ENCODE measurements around the gene TTLL9. TPM values are rescaled to one million over a fixed set of nuclear protein-coding genes. Genes with fewer than 3 reads are reported as not detected.

Gene TTLL9
- total and polyA plus RNA-seq, 4 donors: 0.06 to 0.08 TPM; not detected in 2

DNA sequence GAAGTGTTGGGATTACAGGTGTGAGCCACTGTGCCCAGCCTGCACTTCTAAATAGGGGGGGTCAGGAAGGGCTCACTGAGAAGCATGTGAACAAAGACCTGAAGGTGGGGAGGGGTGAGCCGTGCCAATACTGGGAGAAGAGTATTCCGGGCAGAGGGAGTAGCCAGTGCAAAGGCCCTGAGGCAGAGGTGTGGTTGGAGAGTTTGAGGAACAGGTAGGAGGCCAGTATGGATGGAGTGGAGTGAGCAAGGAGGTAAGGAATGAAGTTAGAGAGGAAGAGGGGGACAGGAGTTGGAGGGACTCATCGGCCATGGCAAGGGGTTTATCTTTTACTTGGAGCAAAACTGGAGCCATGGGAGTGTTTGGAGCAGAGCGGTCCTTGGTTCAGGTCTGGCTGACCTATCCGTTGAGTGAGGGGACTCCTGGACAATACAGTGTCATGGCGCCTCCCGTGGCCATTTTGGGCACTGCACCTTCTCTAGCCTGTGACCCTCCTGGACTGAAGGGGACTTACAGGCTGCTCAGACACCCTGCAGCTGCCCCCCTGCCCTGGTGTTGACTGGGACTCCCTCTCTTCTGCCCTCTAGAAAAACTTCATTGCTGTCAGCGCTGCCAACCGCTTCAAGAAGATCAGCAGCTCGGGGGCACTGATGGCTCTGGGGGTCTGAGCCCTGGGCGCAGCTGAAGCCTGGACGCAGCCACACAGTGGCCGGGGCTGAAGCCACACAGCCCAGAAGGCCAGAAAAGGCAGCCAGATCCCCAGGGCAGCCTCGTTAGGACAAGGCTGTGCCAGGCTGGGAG lies 37.1 kb upstream of the TTLL9 start:
- 63% methylated on average over 14 of the region's 14 CpGs for WGBS
- Histone ChIP-seq H3K9ac (ENCODE audit: low read depth in 1 of 2, low read length in 2 of 2) (no peak overlapping the region), H3K36me3 (ENCODE audit: control insufficient read depth in 4 of 4, insufficient read depth in 3 of 4, low read depth in 1 of 4, low read length in 3 of 4) (no peaks in the 10 kb centered on the region), H3K27ac (ENCODE audit: low read depth in 1 of 2, low read length in 2 of 2) (no peak overlapping the region), H3K4me3 (ENCODE audit: low read depth in 1 of 3, low read length in 3 of 3) (no peak overlapping the region), H3K9me3 (ENCODE audit: control insufficient read depth in 4 of 4, low read length in 3 of 4) (no peaks in the 10 kb centered on the region), H3K4me1 (ENCODE audit: control insufficient read depth in 4 of 4, insufficient read depth in 4 of 4, low read length in 3 of 4) (no peaks in the 10 kb centered on the region), H3K27me3 (ENCODE audit: control insufficient read depth in 4 of 4, insufficient read depth in 4 of 4, low read length in 3 of 4) (peaks cover 0 to 3% (median 0%) of the 10 kb centered on the region in 4 donors)
- DNase-seq (ENCODE audit: low spot score): peak; percentile 78
- TF ChIP-seq, protein P1, sequence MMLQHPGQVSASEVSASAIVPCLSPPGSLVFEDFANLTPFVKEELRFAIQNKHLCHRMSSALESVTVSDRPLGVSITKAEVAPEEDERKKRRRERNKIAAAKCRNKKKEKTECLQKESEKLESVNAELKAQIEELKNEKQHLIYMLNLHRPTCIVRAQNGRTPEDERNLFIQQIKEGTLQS (IDR thresholded peaks at IDR 0.05): no peak
- TF ChIP-seq, protein P2, sequence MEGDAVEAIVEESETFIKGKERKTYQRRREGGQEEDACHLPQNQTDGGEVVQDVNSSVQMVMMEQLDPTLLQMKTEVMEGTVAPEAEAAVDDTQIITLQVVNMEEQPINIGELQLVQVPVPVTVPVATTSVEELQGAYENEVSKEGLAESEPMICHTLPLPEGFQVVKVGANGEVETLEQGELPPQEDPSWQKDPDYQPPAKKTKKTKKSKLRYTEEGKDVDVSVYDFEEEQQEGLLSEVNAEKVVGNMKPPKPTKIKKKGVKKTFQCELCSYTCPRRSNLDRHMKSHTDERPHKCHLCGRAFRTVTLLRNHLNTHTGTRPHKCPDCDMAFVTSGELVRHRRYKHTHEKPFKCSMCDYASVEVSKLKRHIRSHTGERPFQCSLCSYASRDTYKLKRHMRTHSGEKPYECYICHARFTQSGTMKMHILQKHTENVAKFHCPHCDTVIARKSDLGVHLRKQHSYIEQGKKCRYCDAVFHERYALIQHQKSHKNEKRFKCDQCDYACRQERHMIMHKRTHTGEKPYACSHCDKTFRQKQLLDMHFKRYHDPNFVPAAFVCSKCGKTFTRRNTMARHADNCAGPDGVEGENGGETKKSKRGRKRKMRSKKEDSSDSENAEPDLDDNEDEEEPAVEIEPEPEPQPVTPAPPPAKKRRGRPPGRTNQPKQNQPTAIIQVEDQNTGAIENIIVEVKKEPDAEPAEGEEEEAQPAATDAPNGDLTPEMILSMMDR (IDR thresholded peaks at IDR 0.05; ENCODE audit: low read depth, low read length, missing input control): peak; percentile 68
- peak in 1 of 2 donors; percentile 61 for TF ChIP-seq RAD21 (IDR thresholded peaks at IDR 0.05)

DNA sequence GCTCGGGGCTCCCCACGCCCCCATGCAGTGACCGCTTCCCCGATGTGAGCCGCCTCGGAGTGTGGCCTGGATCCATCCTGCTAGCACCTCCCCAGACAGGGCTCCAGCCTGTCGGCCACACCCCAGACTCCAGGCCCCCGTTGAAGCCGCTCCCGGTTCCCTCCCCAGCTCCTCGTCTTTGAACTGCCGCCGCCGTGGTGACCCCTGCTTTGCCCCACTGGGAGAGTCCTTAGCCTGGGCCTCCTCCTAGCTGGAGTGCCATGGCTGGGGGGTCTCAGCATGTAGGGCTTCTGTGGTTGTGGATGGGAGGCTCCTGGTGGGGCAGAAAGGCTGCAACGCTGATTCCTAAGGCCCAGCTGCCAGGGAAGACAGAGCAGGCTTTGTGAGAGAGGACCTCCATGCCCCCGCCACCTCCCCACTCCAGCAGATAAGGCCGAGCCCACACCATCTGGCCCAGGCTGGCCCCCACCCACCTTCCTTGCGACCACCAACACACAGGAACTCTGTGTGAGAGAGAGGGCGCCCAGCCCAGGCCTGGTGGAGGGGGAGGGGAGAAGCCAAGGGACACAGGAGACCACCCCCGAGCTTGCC lies 36.4 kb upstream of the TTLL9 start:
- H3K36me3 ChIP-seq (ENCODE audit: control insufficient read depth in 4 of 4, insufficient read depth in 3 of 4, low read depth in 1 of 4, low read length in 3 of 4): no peaks in the 10 kb centered on the region
- no peak overlapping the region for H3K9ac ChIP-seq (ENCODE audit: low read depth in 1 of 2, low read length in 2 of 2)
- no peaks in the 10 kb centered on the region for H3K4me1 ChIP-seq (ENCODE audit: control insufficient read depth in 4 of 4, insufficient read depth in 4 of 4, low read length in 3 of 4)
- WGBS: 83% methylated on average over 20 of the region's 20 CpGs
- no peaks in the 10 kb centered on the region for H3K9me3 ChIP-seq (ENCODE audit: control insufficient read depth in 4 of 4, low read length in 3 of 4)
- TF ChIP-seq HNF4G (IDR thresholded peaks at IDR 0.05) (no peak), GABPA (IDR thresholded peaks at IDR 0.05 in 1 of 2, conservative IDR thresholded peaks at IDR 0.05 in 1 of 2) (no peak), FOXA2 (IDR thresholded peaks at IDR 0.05) (no peak), FOXA1 (IDR thresholded peaks at IDR 0.05) (no peak), HNF4A (conservative IDR thresholded peaks at IDR 0.05) (no peak), JUND (IDR thresholded peaks at IDR 0.05) (no peak), YY1 (IDR thresholded peaks at IDR 0.05) (no peak), EGR1 (IDR thresholded peaks at IDR 0.05; ENCODE audit: low read depth in 2 of 2) (no peak), SP1 (IDR thresholded peaks at IDR 0.05) (no peak), TAF1 (conservative IDR thresholded peaks at IDR 0.05) (no peak), RAD21 (IDR thresholded peaks at IDR 0.05) (no peak), RXRA (IDR thresholded peaks at IDR 0.05) (no peak), NR2F2 (IDR thresholded peaks at IDR 0.05) (no peak)
- TF ChIP-seq, protein P1 (IDR thresholded peaks at IDR 0.05): no peak
- TF ChIP-seq, protein P3, sequence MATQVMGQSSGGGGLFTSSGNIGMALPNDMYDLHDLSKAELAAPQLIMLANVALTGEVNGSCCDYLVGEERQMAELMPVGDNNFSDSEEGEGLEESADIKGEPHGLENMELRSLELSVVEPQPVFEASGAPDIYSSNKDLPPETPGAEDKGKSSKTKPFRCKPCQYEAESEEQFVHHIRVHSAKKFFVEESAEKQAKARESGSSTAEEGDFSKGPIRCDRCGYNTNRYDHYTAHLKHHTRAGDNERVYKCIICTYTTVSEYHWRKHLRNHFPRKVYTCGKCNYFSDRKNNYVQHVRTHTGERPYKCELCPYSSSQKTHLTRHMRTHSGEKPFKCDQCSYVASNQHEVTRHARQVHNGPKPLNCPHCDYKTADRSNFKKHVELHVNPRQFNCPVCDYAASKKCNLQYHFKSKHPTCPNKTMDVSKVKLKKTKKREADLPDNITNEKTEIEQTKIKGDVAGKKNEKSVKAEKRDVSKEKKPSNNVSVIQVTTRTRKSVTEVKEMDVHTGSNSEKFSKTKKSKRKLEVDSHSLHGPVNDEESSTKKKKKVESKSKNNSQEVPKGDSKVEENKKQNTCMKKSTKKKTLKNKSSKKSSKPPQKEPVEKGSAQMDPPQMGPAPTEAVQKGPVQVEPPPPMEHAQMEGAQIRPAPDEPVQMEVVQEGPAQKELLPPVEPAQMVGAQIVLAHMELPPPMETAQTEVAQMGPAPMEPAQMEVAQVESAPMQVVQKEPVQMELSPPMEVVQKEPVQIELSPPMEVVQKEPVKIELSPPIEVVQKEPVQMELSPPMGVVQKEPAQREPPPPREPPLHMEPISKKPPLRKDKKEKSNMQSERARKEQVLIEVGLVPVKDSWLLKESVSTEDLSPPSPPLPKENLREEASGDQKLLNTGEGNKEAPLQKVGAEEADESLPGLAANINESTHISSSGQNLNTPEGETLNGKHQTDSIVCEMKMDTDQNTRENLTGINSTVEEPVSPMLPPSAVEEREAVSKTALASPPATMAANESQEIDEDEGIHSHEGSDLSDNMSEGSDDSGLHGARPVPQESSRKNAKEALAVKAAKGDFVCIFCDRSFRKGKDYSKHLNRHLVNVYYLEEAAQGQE (IDR thresholded peaks at IDR 0.05): no peak
- TF ChIP-seq, protein P2 (IDR thresholded peaks at IDR 0.05; ENCODE audit: low read depth, low read length, missing input control): no peak
- TF ChIP-seq, protein P4, sequence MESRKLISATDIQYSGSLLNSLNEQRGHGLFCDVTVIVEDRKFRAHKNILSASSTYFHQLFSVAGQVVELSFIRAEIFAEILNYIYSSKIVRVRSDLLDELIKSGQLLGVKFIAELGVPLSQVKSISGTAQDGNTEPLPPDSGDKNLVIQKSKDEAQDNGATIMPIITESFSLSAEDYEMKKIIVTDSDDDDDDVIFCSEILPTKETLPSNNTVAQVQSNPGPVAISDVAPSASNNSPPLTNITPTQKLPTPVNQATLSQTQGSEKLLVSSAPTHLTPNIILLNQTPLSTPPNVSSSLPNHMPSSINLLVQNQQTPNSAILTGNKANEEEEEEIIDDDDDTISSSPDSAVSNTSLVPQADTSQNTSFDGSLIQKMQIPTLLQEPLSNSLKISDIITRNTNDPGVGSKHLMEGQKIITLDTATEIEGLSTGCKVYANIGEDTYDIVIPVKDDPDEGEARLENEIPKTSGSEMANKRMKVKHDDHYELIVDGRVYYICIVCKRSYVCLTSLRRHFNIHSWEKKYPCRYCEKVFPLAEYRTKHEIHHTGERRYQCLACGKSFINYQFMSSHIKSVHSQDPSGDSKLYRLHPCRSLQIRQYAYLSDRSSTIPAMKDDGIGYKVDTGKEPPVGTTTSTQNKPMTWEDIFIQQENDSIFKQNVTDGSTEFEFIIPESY (IDR thresholded peaks at IDR 0.05): no peak
- TF ChIP-seq, protein P5, sequence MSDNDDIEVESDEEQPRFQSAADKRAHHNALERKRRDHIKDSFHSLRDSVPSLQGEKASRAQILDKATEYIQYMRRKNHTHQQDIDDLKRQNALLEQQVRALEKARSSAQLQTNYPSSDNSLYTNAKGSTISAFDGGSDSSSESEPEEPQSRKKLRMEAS (IDR thresholded peaks at IDR 0.05): no peak
- DNase-seq (ENCODE audit: low spot score): no peak
- H3K27me3 ChIP-seq (ENCODE audit: control insufficient read depth in 4 of 4, insufficient read depth in 4 of 4, low read length in 3 of 4): peaks cover 0 to 3% (median 0%) of the 10 kb centered on the region in 4 donors
- no peak overlapping the region for H3K27ac ChIP-seq (ENCODE audit: low read depth in 1 of 2, low read length in 2 of 2)
- no peak overlapping the region for H3K4me3 ChIP-seq (ENCODE audit: low read depth in 1 of 3, low read length in 3 of 3)
